ENCODE results near the gene CDCA8. TPM values are rescaled to one million over a fixed set of nuclear protein-coding genes. Genes with fewer than 3 reads are reported as not detected.

The CDCA8 gene
- total RNA-seq, 1 donor from 2014 or later = 2.9 TPM

GRCh38 chr1:37691497-37692077, 729 bp upstream of the CDCA8 start:
- Mint-ChIP-seq H3K27ac (peak overlapping the region; percentile 91), H3K9me3 (no peaks in the 10 kb centered on the region), H3K27me3 (no peaks in the 10 kb centered on the region), H3K4me3 (peak overlapping the region; percentile 93), H3K36me3 (ENCODE audit: low read depth) (peaks cover 17% of the 10 kb centered on the region), H3K4me1 (peaks cover 47% of the 10 kb centered on the region)
- POLR2A ChIA-PET = interaction anchor here (0.6 to 3.6 kb wide), 9 partner anchors 9 to 322 kb away, joined by 3 to 29 read pairs (median 8); partner anchors contain the start of genes GNL2, MEAF6, MTF1 and SNIP1
- intact Hi-C loops (cut with micrococcal nuclease) = loop anchor here (1.0 to 5.0 kb wide), 15 partner anchors 96 to 1305 kb away; partner anchors contain the start of genes GNL2, INPP5B, MANEAL and MEAF6
- CTCF ChIA-PET = interaction anchor here (2.5 kb wide), 1 partner anchor 168 kb away, joined by 7 read pairs; no protein-coding TSS in a partner anchor
- TF ChIP-seq, protein P1, sequence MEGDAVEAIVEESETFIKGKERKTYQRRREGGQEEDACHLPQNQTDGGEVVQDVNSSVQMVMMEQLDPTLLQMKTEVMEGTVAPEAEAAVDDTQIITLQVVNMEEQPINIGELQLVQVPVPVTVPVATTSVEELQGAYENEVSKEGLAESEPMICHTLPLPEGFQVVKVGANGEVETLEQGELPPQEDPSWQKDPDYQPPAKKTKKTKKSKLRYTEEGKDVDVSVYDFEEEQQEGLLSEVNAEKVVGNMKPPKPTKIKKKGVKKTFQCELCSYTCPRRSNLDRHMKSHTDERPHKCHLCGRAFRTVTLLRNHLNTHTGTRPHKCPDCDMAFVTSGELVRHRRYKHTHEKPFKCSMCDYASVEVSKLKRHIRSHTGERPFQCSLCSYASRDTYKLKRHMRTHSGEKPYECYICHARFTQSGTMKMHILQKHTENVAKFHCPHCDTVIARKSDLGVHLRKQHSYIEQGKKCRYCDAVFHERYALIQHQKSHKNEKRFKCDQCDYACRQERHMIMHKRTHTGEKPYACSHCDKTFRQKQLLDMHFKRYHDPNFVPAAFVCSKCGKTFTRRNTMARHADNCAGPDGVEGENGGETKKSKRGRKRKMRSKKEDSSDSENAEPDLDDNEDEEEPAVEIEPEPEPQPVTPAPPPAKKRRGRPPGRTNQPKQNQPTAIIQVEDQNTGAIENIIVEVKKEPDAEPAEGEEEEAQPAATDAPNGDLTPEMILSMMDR (IDR thresholded peaks at IDR 0.05) = no peak
- DNase-seq (no peak), ATAC-seq (ENCODE audit: low read depth) (no peak)

DNA sequence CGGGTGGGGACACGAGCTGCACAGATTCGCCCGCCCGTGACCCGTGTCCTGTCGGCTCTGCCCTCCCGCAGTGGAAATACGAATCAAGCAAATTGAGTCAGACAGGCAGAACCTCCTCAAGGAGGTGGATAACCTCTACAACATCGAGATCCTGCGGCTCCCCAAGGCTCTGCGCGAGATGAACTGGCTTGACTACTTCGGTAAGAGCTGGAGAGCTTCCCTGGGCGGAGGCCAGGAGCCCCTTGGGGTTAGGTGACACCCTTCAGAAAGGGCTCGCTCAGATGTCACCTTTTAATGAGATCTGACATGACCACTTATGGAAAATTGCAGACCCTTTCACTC, 489 bp downstream of the CDCA8 start:
- no peak for ATAC-seq (ENCODE audit: low read depth)
- intact Hi-C loops (cut with micrococcal nuclease) = loop anchor here (1.0 to 5.0 kb wide), 14 partner anchors 98 to 1307 kb away; partner anchors contain the start of genes GNL2, INPP5B, MANEAL and MEAF6
- no peak for DNase-seq
- ChIA-PET POLR2A (interaction anchor here (2.0 to 3.6 kb wide), 2 partner anchors 166 to 214 kb away, joined by 8 to 24 read pairs; partner anchors contain the start of gene MTF1), CTCF (interaction anchor here (2.5 kb wide), 1 partner anchor 167 kb away, joined by 7 read pairs; no protein-coding TSS in a partner anchor)
- Mint-ChIP-seq H3K27ac (no peak overlapping the region), H3K4me3 (peak overlapping the region; percentile 93), H3K9me3 (no peaks in the 10 kb centered on the region), H3K4me1 (peaks cover 47% of the 10 kb centered on the region), H3K27me3 (no peaks in the 10 kb centered on the region), H3K36me3 (ENCODE audit: low read depth) (peaks cover 12% of the 10 kb centered on the region)
- TF ChIP-seq, protein P1 (IDR thresholded peaks at IDR 0.05) = no peak

DNA sequence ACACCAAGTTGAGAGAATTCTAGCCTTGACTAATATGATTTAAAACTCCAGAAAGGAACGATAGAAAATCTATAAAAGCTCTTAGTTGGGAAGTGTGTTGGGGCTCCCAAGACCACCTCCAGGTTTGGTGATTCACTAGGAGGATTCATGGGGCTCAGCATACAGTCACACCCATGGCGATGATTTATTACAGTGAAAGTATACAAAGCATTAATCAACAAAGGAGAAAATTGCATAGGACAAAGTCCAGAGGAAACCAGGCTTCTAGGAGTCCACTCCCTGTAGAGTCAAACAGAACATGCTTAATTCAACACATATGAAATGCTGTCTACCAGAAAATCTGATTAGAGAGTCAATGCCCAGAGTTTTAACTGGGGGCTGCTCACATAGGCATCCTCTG, 4.8 kb downstream of the CDCA8 start:
- intact Hi-C loops (cut with micrococcal nuclease) = no loop called here
- no peak overlapping the region for H3K27ac Mint-ChIP-seq
- no peak overlapping the region for H3K4me3 Mint-ChIP-seq
- peaks cover 3% of the 10 kb centered on the region for H3K36me3 Mint-ChIP-seq (ENCODE audit: low read depth)
- H3K4me1 Mint-ChIP-seq = peaks cover 9% of the 10 kb centered on the region
- no peaks in the 10 kb centered on the region for H3K9me3 Mint-ChIP-seq
- DNase-seq (no peak), ATAC-seq (ENCODE audit: low read depth) (no peak)
- H3K27me3 Mint-ChIP-seq = no peaks in the 10 kb centered on the region
- TF ChIP-seq, protein P1 (IDR thresholded peaks at IDR 0.05) = no peak
- ChIA-PET CTCF (no interaction called here), POLR2A (no interaction called here)

- ChIA-PET POLR2A (interaction anchor here (0.6 kb wide), 1 partner anchor 305 kb away, joined by 4 read pairs; no protein-coding TSS in a partner anchor), CTCF (no interaction called here)
- TF ChIP-seq, protein P1 (IDR thresholded peaks at IDR 0.05) = no peak
- ATAC-seq (ENCODE audit: low read depth) = no peak
- peaks cover 3% of the 10 kb centered on the region for H3K36me3 Mint-ChIP-seq (ENCODE audit: low read depth)
- no peak overlapping the region for H3K27ac Mint-ChIP-seq
- H3K9me3 Mint-ChIP-seq = no peaks in the 10 kb centered on the region
- peaks cover 2% of the 10 kb centered on the region for H3K4me1 Mint-ChIP-seq
- no peak for DNase-seq
- no peak overlapping the region for H3K4me3 Mint-ChIP-seq
- no peaks in the 10 kb centered on the region for H3K27me3 Mint-ChIP-seq
- intact Hi-C loops (cut with micrococcal nuclease) = no loop called here
Observed at GRCh38 chr1:37697737-37698136, 5.4 kb downstream of the CDCA8 start.

DNA sequence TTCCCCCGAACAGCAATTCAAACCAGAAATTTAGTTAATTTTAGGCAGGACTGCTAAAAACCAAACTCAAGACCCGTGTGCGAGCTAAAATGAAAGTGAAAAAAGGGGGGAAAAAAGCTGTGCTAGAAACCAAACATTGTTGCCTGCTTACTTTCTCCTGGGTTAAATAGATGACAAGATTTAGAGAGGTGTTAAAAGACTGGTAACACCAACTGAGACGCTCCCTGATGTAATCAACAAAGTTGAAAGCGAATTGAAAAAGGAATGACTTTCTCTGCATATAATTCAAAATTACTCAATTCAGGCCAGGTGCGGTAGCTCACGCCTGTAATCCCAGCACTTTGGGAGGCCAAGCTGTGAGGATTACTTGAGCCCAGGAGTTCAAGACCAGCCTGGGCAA, 6.8 kb downstream of the CDCA8 start:
- H3K4me1 Mint-ChIP-seq = no peaks in the 10 kb centered on the region
- no peak overlapping the region for H3K27ac Mint-ChIP-seq
- CTCF ChIA-PET = no interaction called here
- TF ChIP-seq, protein P1 (IDR thresholded peaks at IDR 0.05) = no peak
- POLR2A ChIA-PET = no interaction called here
- peaks cover 3% of the 10 kb centered on the region for H3K36me3 Mint-ChIP-seq (ENCODE audit: low read depth)
- no peak for ATAC-seq (ENCODE audit: low read depth)
- no peaks in the 10 kb centered on the region for H3K9me3 Mint-ChIP-seq
- DNase-seq = no peak
- H3K27me3 Mint-ChIP-seq = no peaks in the 10 kb centered on the region
- peak overlapping the region; percentile 3 for H3K4me3 Mint-ChIP-seq
- intact Hi-C loops (cut with micrococcal nuclease) = no loop called here

Measured in activated B cell treated with CpG ODN at 0.5 μM for 24 hours (primary cell).